COLO668 (cell line): Measurements from ENCODE around the gene ELF3.
"Not testable (repeated sequence)": the region's sequence is repeated elsewhere in the genome, so short reads cannot be mapped to it uniquely, and the experiment has no call there.

Experiments used
- DNase-seq: peaks from one replicate; lab custom pipeline; 2025; ENCODE audit not compliant: unreplicated experiment; lab: John Stamatoyannopoulos, UW

The ELF3 gene

DNA sequence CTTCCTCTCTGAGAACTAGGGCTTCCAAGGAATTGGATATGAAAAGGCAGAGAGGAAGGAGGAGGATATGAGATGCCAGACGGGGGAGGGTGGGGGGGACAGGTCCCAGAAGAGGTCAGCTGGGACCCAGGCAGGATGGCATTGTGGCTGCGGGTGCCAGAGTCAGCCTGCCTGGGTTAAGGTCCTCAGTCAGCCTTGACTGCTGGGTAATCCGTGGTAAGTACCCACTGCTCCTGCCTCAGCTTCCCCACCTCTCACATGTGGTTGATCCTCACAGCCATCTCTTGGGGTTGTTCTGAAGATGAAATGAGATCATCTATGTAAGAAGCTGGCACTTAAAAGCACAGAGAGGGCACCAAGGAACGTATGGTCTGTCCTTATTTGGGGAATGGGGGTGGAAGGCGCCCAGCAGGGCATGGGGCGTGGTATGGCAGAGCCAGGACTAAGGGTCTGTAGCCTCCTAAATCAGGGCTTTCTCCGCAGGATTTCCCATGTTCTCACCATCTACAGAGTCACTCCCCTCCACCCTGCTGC lies 23.8 kb downstream of the ELF3 start:
- DNase-seq = no peak

DNA sequence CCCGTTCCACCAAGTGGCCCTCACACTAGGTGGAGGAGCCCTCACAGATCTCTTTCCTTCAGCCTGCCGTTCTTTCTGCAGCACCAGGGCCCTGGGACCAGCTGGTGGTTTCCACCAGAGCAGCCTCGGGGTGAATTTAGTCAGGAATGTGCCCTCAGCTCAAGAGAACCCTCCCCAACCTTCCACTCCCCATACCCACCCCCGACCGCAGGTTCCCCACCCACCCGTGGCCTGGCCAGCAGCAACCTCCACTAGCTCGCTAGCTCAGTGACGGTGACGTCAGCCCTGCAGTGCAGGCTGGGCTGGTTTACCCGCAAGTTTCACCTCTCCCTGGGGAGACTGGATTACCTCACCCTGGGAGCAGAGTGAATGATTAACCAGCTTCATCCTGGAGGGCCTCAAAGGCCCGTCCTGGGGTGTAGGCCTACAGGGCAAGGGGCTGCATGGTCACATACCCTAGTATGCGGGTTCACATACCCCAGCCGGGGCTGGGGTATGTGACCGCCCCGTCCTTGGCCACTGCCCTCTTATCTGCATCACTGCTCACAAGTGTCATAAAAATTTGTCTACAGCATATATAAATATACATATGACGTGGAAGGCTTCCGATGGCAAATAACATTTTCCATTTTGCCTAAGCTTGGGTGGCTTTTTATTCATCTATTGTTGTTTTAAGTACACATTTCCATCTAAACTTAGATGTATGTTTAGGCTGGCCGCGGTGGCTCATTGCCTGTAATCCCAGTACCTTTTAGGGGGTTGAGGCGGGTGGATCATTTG lies 24.5 kb downstream of the ELF3 start:
- peak; percentile 98 for DNase-seq

- DNase-seq = no peak
Observed at GRCh38 chr1:202036595-202037387, 26.4 kb downstream of the ELF3 start.

DNA sequence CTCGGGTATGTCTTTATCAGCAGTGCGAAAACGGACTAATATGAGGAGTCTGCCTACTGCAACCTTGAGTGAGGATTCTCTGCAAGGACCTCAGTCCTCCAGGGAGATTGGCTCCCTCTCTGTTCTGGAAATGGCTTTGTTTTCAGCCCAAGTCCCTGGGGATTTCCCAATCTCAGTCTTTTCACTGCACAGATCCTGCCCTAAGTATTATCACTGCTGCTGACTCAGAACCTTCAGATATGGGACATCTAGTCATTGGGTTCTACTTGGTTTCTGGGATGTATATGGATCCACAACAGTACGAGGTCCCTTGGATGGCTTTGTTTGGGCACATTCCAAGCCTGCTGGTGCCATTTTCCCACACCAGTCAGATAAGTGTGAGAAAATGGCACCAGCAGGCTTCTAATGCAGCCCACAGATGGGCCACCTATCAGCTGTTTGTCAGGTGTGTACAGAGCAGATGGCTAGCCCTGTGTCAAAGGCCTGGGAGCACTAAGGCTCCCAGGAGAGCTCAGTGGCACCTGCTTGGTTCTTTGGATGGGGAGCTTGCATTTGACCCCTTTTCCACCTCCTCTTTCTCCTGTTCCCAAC lies 27.4 kb downstream of the ELF3 start:
- DNase-seq = peak; percentile 26

GRCh38 chr1:202038688-202039346 lies 28.4 kb downstream of the ELF3 start:
- no peak for DNase-seq

GRCh38 chr1:202045705-202046104 lies 35.3 kb downstream of the ELF3 start:
- peak; percentile 68 for DNase-seq

DNA sequence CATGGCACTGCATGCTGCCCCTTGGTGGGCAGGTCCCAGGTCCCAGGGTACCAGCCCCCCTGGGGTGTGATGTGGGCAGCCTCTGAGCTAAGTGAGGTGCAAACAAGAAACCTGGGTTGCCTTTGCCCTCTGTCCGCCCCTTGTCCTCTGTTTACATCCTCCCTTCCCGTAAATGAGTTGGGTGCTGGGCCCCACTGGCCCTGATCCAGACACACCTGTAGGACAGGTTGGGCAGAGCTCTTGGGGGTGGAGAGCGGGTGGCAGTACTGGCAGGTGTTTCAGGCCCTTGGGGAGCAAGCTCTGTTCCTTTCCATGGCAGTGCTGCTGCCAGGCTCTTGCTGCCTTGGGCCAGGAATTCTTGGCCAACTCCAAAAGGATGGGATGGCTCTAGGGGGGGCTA lies 35.8 kb downstream of the ELF3 start:
- DNase-seq = peak; percentile 96

- peak; percentile 56 for DNase-seq
Observed at GRCh38 chr1:202046748-202047708, 36.6 kb downstream of the ELF3 start.

DNA sequence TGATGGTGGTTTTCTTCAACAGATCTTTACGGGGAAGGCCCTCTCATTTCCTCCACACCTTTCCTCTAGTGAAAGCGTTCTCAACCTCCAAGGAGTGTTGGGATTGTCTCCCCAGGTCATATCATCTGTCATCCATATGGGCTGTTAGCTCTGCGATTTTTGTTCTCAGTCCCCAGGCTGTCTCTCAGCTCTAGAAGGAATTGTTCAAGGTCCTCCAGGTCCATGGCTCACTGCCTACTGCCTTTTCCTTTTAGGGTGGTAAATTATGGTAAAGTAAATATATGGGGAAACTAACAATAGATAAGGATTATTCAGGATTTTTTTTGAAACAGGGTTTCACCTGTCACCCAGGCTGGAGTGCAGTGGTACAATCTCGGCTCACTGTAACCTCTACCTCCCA lies 37.6 kb downstream of the ELF3 start:
- no peak for DNase-seq

DNA sequence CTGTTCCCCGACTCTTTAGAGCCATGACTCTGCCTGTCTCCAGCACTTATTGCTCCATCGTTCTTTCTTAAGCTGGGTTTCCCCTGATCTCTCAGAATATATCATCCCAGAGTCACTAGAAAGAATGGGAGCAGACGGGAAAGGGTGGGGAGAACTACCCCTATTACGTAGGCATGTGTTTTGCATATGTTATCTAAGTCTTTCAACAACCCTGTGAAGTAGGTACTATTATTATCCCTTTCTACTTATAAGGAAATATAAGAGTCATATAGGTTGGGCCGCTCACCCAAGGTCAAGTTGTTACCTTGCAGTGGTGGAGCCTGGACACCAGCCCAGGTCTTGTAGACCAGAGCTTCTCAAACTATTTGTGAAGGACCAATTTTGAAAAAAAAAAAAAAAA lies 38.7 kb downstream of the ELF3 start:
- DNase-seq = no peak

DNA sequence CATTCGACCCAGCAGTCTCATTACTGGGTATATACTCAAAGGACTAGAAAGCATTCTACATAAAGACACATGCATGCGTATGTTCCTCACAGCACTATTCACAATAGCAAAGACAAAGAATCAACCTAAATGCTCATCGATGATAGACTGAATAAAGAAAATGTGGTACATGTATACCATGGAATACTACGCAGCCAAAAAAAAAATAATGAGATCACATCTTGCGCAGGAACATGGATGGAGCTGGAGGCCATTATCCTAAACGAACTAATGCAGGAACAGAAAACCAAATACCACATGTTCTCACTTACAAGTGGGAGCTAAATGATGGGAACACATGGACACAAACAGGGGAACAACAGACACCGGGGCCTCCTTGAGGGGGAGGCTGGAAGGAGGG lies 43.7 kb downstream of the ELF3 start:
- no peak for DNase-seq

DNA sequence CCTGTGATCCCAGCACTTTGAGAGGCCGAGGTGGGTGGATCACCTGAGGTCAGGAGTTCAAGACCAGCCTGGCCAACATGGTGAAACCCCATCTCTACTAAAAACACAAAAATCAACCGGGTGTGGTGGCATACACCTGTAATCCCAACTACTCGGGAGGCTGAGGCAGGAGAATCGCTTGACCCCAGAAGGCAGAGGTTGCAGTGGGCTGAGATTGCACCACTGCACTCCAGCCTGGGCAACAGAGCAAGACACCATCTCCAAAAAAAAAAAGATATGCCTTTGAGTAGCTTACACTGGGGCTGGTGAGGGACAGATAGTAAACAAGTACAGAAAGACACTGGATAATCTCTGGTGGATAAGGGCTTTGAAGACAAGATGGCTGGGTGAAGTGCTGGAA lies 44.3 kb downstream of the ELF3 start:
- DNase-seq = not testable (repeated sequence)

GRCh38 chr1:202056644-202057334 lies 46.4 kb downstream of the ELF3 start:
- DNase-seq = peak; percentile 99

DNA sequence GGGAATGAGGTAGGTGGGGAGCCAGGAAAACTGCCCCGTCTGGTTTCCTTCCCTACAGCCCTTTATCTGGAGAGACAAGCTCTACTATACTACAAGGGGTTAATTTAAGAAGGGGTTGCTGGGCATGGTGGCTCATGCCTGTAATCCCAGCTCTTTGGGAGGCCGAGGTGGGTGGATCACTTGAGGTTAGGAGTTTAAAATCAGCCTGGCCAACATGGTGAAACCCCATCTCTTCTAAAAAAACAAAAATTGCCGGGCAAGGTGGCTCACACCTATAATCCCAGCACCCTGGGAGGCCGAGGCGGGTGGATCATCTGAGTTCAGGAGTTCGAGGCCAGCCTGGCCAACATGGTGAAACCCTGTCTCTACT lies 46.9 kb downstream of the ELF3 start:
- not testable (repeated sequence) for DNase-seq

DNA sequence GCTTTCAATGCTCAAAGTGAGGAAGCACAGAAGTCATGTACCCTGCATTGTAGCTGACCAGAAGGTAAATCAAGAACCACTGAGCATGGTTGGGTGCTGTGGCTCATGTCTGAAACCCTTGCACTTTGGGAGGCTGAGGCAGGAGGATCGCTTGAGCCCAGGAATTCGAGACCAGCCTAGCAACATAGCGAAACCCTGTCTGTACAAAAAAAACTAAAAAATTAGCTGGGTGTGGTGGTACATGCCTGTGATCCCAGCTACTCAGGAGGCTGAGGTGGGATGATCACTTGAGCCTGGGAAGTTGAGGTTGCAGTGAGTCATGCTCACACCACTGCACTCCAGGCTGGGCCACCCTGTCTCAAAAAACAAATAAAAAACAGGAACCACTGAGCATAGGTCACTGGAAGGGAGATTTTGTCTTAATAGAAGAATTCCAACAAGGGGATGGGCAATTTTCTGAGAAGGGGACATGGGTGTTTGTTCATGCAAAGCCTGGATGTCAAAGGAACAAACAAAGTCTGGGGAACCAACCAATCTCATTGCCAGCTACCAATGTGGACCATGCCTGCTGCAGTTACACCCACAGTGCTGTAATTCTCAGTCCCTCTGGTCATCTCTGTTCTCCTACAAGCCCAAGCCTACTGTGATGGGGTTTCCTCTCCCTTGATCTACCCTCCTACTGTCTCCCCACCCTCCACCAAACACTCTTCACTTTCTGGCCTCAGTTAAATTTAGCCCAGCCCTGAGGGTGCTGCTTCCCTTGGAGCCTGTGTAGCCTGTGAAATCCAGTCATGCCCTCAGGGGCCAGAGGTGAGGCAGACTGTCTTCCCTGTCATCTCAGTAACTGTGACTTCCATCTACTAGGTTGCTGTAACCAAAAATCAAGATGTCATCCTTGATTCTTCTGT lies 47.9 kb downstream of the ELF3 start:
- peak; percentile 46 for DNase-seq

- no peak for DNase-seq
Observed at GRCh38 chr1:202061055-202061454, 50.7 kb downstream of the ELF3 start.

- DNase-seq = not testable (repeated sequence)
Observed at GRCh38 chr1:202061787-202062186, 51.4 kb downstream of the ELF3 start.

DNA sequence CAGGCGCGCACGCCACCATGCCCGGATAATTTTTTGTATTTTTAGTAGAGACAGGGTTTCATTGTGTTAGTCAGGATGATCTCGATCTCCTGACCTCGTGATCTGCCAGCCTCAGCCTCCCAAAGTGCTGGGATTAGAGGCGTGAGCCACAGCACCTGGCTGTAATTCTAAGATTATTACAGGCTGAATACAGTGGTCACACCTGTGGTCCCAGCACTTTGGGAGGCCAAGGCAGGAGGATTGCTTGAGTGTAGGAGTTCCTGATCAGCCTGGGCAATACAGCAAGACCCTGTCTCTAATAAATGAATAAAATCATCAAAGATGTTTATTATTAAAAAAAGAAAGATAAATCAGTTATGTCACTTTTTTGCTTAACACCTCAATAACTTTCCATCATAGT lies 52.2 kb downstream of the ELF3 start:
- DNase-seq = not testable (repeated sequence)
